Astrocyte (in vitro differentiated cells and primary cell): ENCODE results near the gene CD40. TPM values are rescaled to one million over a fixed set of nuclear protein-coding genes. Genes with fewer than 3 reads are reported as not detected.

Experiments used
- DNase-seq: peaks from one replicate; pipeline ENCODE4 v3.0.0-alpha.2; 2010; ENCODE audit warnings: low read depth
- FAIRE-seq: peaks from 2 replicates; lab custom pipeline; 2011; peaks lifted over from hg19 to GRCh38; lab: Jason Lieb, UNC
- H2AFZ ChIP-seq: 2 replicates; pipeline ENCODE4 v1.6.0; 2012; ENCODE audit warnings: low read depth, low read length, inconsistent platforms
- H3K27ac ChIP-seq: 2 replicates; pipeline ENCODE4 v1.5.1; 2011; ENCODE audit warnings: low read depth, low read length, inconsistent platforms
- H3K27me3 ChIP-seq: 2 replicates; pipeline ENCODE4 v1.6.0; 2011; ENCODE audit warnings: low read length, inconsistent platforms; ENCODE audit not compliant: insufficient read depth
- H3K36me3 ChIP-seq: 2 replicates; pipeline ENCODE4 v1.5.1; 2011; ENCODE audit warnings: low read length, inconsistent platforms; ENCODE audit not compliant: insufficient read depth
- H3K4me1 ChIP-seq: 2 replicates; pipeline ENCODE4 v1.5.1; 2011; ENCODE audit warnings: low read length, inconsistent platforms; ENCODE audit not compliant: insufficient read depth
- H3K4me2 ChIP-seq: 2 replicates; pipeline ENCODE4 v1.6.0; 2012; ENCODE audit warnings: low read length, inconsistent platforms
- H3K4me3 ChIP-seq: 2 replicates; pipeline ENCODE4 v1.5.1; 2011; ENCODE audit warnings: low read depth, mild to moderate bottlenecking, low read length, inconsistent platforms; ENCODE audit not compliant: insufficient read depth
- H3K79me2 ChIP-seq: 2 replicates; pipeline ENCODE4 v1.6.0; 2012; ENCODE audit warnings: mild to moderate bottlenecking, low read length, inconsistent platforms; ENCODE audit not compliant: insufficient read depth
- H3K9ac ChIP-seq: 2 replicates; pipeline ENCODE4 v1.6.0; 2012; ENCODE audit warnings: mild to moderate bottlenecking, low read length, inconsistent platforms
- H3K9me3 ChIP-seq: 2 replicates; pipeline ENCODE4 v1.5.1; 2012; ENCODE audit warnings: low read depth, mild to moderate bottlenecking, low read length, inconsistent platforms; ENCODE audit not compliant: insufficient read depth
- H4K20me1 ChIP-seq: 2 replicates; pipeline ENCODE4 v1.6.0; 2012; ENCODE audit warnings: low read length, inconsistent platforms; ENCODE audit not compliant: insufficient read depth
- H3K27ac Mint-ChIP-seq: one replicate; pipeline ENCODE4 v1.8.0; 2021; ENCODE audit warnings: mild to moderate bottlenecking, mixed read lengths; ENCODE audit not compliant: unreplicated experiment
- H3K27me3 Mint-ChIP-seq: one replicate; pipeline ENCODE4 v1.8.0; 2021; ENCODE audit warnings: low read depth, mixed read lengths; ENCODE audit not compliant: unreplicated experiment
- H3K36me3 Mint-ChIP-seq: one replicate; pipeline ENCODE4 v1.8.0; 2021; ENCODE audit warnings: low read depth, mixed read lengths; ENCODE audit not compliant: unreplicated experiment
- H3K4me1 Mint-ChIP-seq: one replicate; pipeline ENCODE4 v1.8.0; 2021; ENCODE audit warnings: low read depth, mixed read lengths; ENCODE audit not compliant: unreplicated experiment
- H3K4me3 Mint-ChIP-seq: one replicate; pipeline ENCODE4 v1.8.0; 2021; ENCODE audit warnings: mild to moderate bottlenecking, moderate library complexity, mixed read lengths; ENCODE audit not compliant: unreplicated experiment
- H3K9me3 Mint-ChIP-seq: one replicate; pipeline ENCODE4 v1.8.0; 2021; ENCODE audit warnings: mild to moderate bottlenecking, mixed read lengths; ENCODE audit not compliant: unreplicated experiment
- CTCF ChIP-seq: IDR thresholded peaks from 2 replicates; pipeline ENCODE4 v1.5.1; 2011; ENCODE audit warnings: low read depth, mild to moderate bottlenecking, inconsistent platforms, low read length, moderate library complexity; ENCODE audit not compliant: insufficient read depth
- EZH2 ChIP-seq: IDR thresholded peaks from 2 replicates; pipeline ENCODE4 v1.6.1; 2012; ENCODE audit warnings: mild to moderate bottlenecking, low read length, inconsistent platforms; ENCODE audit not compliant: insufficient read depth
- total RNA-seq: library from RNA; stranded (reverse); gene quantifications from 2 replicates; pipeline ENCODE4 v1.2.1, GENCODE V29; 2021

CD40 gene
- total RNA-seq, 1 donor from 2014 or later = 2.3 TPM

GRCh38 chr20:46160661-46161060 lies 42.5 kb downstream of the CD40 start:
- H3K27ac Mint-ChIP-seq = no peak overlapping the region
- no peaks in the 10 kb centered on the region for H4K20me1 ChIP-seq

GRCh38 chr20:46161921-46162320 lies 43.8 kb downstream of the CD40 start:
- H3K27ac Mint-ChIP-seq = no peak overlapping the region
- Histone ChIP-seq H3K4me1 (no peaks in the 10 kb centered on the region), H3K27ac (no peak overlapping the region), H3K36me3 (no peaks in the 10 kb centered on the region), H2AFZ (no peak overlapping the region), H4K20me1 (no peaks in the 10 kb centered on the region), H3K4me2 (no peak overlapping the region), H3K9ac (no peak overlapping the region), H3K4me3 (no peak overlapping the region), H3K9me3 (no peaks in the 10 kb centered on the region), H3K27me3 (peaks cover 25% of the 10 kb centered on the region), H3K79me2 (no peaks in the 10 kb centered on the region)
- no peak for TF ChIP-seq CTCF
- TF ChIP-seq EZH2 = no peak
- no peaks in the 10 kb centered on the region for H3K36me3 Mint-ChIP-seq
- peaks cover 4% of the 10 kb centered on the region for H3K9me3 Mint-ChIP-seq
- FAIRE-seq (no peak), DNase-seq (no peak)
- H3K4me3 Mint-ChIP-seq = no peak overlapping the region
- peaks cover 77% of the 10 kb centered on the region for H3K27me3 Mint-ChIP-seq
- no peaks in the 10 kb centered on the region for H3K4me1 Mint-ChIP-seq

More at GRCh38 chr20:46160661-46161060, 42.5 kb downstream of the CD40 start:
- Histone ChIP-seq H3K36me3 (no peaks in the 10 kb centered on the region), H3K79me2 (no peaks in the 10 kb centered on the region), H3K9ac (no peak overlapping the region), H2AFZ (no peak overlapping the region), H3K4me2 (no peak overlapping the region), H3K27me3 (peaks cover 25% of the 10 kb centered on the region), H3K27ac (no peak overlapping the region), H3K9me3 (no peaks in the 10 kb centered on the region), H3K4me3 (no peak overlapping the region), H3K4me1 (no peaks in the 10 kb centered on the region)
- DNase-seq (no peak), FAIRE-seq (no peak)
- Mint-ChIP-seq H3K27me3 (peaks cover 70% of the 10 kb centered on the region), H3K4me1 (no peaks in the 10 kb centered on the region), H3K4me3 (no peak overlapping the region), H3K9me3 (peaks cover 4% of the 10 kb centered on the region), H3K36me3 (no peaks in the 10 kb centered on the region)
- TF ChIP-seq EZH2 (no peak), CTCF (no peak)

GRCh38 chr20:46164254-46164653 lies 46.1 kb downstream of the CD40 start:
- Mint-ChIP-seq H3K36me3 (no peaks in the 10 kb centered on the region), H3K27me3 (peaks cover 81% of the 10 kb centered on the region), H3K4me3 (no peak overlapping the region), H3K27ac (no peak overlapping the region), H3K9me3 (no peaks in the 10 kb centered on the region), H3K4me1 (no peaks in the 10 kb centered on the region)
- TF ChIP-seq EZH2 (no peak), CTCF (no peak)
- no peak overlapping the region for H3K9ac ChIP-seq
- H3K4me1 ChIP-seq = no peaks in the 10 kb centered on the region
- no peak overlapping the region for H2AFZ ChIP-seq
- no peak overlapping the region for H3K27ac ChIP-seq
- H3K27me3 ChIP-seq = peaks cover 17% of the 10 kb centered on the region
- DNase-seq = no peak
- no peaks in the 10 kb centered on the region for H3K36me3 ChIP-seq
- no peak for FAIRE-seq
- H4K20me1 ChIP-seq = no peaks in the 10 kb centered on the region
- H3K4me2 ChIP-seq = no peak overlapping the region
- H3K9me3 ChIP-seq = no peaks in the 10 kb centered on the region
- no peak overlapping the region for H3K4me3 ChIP-seq
- H3K79me2 ChIP-seq = no peaks in the 10 kb centered on the region
